ENCODE data around the gene SLC35A3.

DNA sequence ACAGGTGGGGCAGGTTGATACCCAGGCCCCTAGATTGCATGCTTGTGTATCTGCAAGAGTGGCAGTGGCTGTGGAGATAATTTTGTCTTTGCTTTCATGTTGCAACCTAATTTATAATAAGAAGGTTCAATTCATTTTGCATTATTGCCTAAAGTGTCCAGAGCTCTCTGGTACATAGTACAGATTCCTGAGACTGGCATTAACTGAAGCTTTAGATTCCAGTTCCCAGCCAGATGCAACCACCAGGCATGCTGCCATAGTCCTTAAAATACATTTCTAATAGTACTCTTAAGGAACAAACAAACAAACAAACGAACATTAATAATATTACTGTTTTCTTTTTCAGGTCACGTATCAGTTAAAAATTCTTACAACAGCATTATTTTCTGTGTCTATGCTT lies 36.9 kb downstream of the SLC35A3 start:
- TF ChIP-seq, protein P1, sequence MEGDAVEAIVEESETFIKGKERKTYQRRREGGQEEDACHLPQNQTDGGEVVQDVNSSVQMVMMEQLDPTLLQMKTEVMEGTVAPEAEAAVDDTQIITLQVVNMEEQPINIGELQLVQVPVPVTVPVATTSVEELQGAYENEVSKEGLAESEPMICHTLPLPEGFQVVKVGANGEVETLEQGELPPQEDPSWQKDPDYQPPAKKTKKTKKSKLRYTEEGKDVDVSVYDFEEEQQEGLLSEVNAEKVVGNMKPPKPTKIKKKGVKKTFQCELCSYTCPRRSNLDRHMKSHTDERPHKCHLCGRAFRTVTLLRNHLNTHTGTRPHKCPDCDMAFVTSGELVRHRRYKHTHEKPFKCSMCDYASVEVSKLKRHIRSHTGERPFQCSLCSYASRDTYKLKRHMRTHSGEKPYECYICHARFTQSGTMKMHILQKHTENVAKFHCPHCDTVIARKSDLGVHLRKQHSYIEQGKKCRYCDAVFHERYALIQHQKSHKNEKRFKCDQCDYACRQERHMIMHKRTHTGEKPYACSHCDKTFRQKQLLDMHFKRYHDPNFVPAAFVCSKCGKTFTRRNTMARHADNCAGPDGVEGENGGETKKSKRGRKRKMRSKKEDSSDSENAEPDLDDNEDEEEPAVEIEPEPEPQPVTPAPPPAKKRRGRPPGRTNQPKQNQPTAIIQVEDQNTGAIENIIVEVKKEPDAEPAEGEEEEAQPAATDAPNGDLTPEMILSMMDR (IDR thresholded peaks at IDR 0.05 in 2 of 3, conservative IDR thresholded peaks at IDR 0.05 in 1 of 3; ENCODE audit: borderline replicate concordance in 1 of 3, insufficient read depth in 1 of 3, low read depth in 2 of 3, low read length in 2 of 3): no peak
- TF ChIP-seq TCF7L2 (IDR thresholded peaks at IDR 0.05; ENCODE audit: borderline replicate concordance, extremely low read depth, insufficient read depth, insufficient read length) (no peak), SIN3A (IDR thresholded peaks at IDR 0.05; ENCODE audit: low read depth) (no peak)
